Natural killer cell (primary cell): ENCODE data around the gene PARL. TPM values are rescaled to one million over a fixed set of nuclear protein-coding genes. Genes with fewer than 3 reads are reported as not detected.

Experiments used
- ATAC-seq, 3 donors: fragments of 150-1000 bp in 2 of 3; fragments of 200-7000 bp in 1 of 3; cut with Tn5 transposase; 1 replicate in 1 of 3; 2 replicates in 2 of 3; pipeline ENCODE4 v1.10.0; 2021; ENCODE audit warnings: mild to moderate bottlenecking in 2 of 3, moderate library complexity in 2 of 3
- DNase-seq, 2 donors: peaks; one replicate each; pipeline versions ENCODE4 v3.0.0 to v3.0.0-alpha.2; 2013 to 2021; ENCODE audit warnings: mixed read lengths in 1 of 2
- H3K27ac ChIP-seq: one replicate; pipeline ENCODE4 v1.5.1; 2013; ENCODE audit warnings: mild to moderate bottlenecking, low read length
- H3K27me3 ChIP-seq: one replicate; pipeline ENCODE4 v1.6.1; 2013; ENCODE audit warnings: low read length; ENCODE audit not compliant: control insufficient read depth, insufficient read depth
- H3K36me3 ChIP-seq: one replicate; pipeline ENCODE4 v1.6.1; 2013; ENCODE audit warnings: low read length; ENCODE audit not compliant: control insufficient read depth, insufficient read depth
- H3K4me1 ChIP-seq: one replicate; pipeline ENCODE4 v1.6.1; 2013; ENCODE audit warnings: low read length; ENCODE audit not compliant: control insufficient read depth, insufficient read depth
- H3K4me3 ChIP-seq: one replicate; pipeline ENCODE4 v1.5.1; 2013; ENCODE audit warnings: low read length
- H3K9me3 ChIP-seq: one replicate; pipeline ENCODE4 v1.6.1; 2013; ENCODE audit warnings: low read length; ENCODE audit not compliant: control insufficient read depth, insufficient read depth
- H3K27ac Mint-ChIP-seq, 2 donors: one replicate each; pipeline ENCODE4 v1.8.0; 2022; ENCODE audit warnings: mild to moderate bottlenecking in 2 of 2, mixed read lengths in 2 of 2, moderate library complexity in 1 of 2
- H3K27me3 Mint-ChIP-seq, 2 donors: one replicate each; pipeline ENCODE4 v1.8.0; 2022; ENCODE audit warnings: low read depth in 2 of 2, mixed read lengths in 2 of 2
- H3K36me3 Mint-ChIP-seq: one replicate; pipeline ENCODE4 v1.8.0; 2022; ENCODE audit warnings: mixed read lengths
- H3K4me1 Mint-ChIP-seq, 2 donors: one replicate each; pipeline ENCODE4 v1.8.0; 2022; ENCODE audit warnings: mixed read lengths in 2 of 2
- H3K4me3 Mint-ChIP-seq: one replicate; pipeline ENCODE4 v1.8.0; 2022; ENCODE audit warnings: mild to moderate bottlenecking, moderate library complexity, mixed read lengths
- H3K9me3 Mint-ChIP-seq, 2 donors: one replicate each; pipeline ENCODE4 v1.8.0; 2022; ENCODE audit warnings: mixed read lengths in 2 of 2
- WGBS: methylation state at CpG from one replicate; pipeline ENCODE4 v1.1.7; 2013; ENCODE audit warnings: missing lambda C conversion rate; ENCODE audit not compliant: insufficient coverage; 5-methylcytosine and 5-hydroxymethylcytosine counted together
- intact Hi-C: fragments of 100-400 bp; cut with micrococcal nuclease; formaldehyde crosslinking; loops from one replicate; pipeline ENCODE4 v1.14.2; 2022
- total RNA-seq, 4 donors: library from RNA; stranded (reverse); fragments of 120-200 nt in 1 of 4; gene quantifications; one replicate each; pipeline versions ENCODE4 v1.2.3 to v1.2.4, GENCODE V29; 2013 to 2022
- TF ChIP-seq, protein P1 (sequence below): fragments of 200-600 bp; IDR thresholded peaks from one replicate; pipeline ENCODE4 v1.8.0; 2022; ENCODE audit warnings: antibody characterized with exemption

The PARL gene
- total RNA-seq, 3 donors from 2014 or later (not counting 1 experiment from before 2014, with no cell fraction given) = 35.1 to 47.1 (median 37.7) TPM

DNA sequence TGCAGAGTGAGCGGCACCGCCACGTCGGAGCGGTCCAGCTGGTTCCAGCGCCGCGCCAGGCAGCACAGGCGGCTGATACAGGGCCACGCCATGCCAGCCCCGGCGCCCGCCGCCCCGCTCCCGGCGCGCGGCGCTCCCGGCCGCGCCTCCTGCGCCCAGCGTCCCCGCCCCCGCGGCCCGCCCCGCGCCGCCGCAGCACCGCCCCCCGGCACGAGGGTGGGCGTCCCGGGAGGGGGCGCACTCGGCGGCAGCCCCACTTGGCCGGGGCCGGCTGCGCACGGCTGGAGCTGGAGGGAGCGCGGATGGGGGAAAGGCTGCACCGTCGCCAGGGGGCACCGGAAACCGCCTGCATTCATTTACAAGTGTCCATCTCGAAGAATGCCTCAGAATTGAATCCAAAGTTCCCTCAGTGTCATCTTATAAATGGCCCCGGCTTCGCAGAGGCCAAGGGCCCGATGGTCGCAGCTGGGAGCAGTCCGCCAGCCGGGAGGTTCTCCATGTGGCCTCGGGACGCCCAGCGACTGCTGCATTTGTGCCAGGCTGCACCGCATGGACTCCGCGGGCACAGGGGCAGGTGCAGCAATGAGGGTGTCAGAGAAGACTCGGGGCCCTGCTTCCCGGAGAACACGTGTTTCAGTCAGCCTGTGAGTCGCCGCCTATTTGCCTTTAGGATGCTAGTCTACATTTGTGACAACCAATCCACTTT, 59.1 kb downstream of the PARL start, which contains the start of gene MAP6D1:
Gene MAP6D1, minus strand, starts transcription at position 122 of the 706 bp plus-strand sequence. Its CDS starts 30 bp downstream, at position 92.
- Histone ChIP-seq H3K27me3 (no peaks in the 10 kb centered on the region), H3K27ac (no peak within 1 kb of the TSS), H3K4me1 (peaks cover 8% of the 10 kb centered on the region), H3K4me3 (peak within 1 kb of the TSS; percentile 36), H3K36me3 (peaks cover 15% of the 10 kb centered on the region), H3K9me3 (no peaks in the 10 kb centered on the region)
- Mint-ChIP-seq H3K4me3 (peak within 1 kb of the TSS; percentile 89), H3K27me3 (no peaks in the 10 kb centered on the region), H3K4me1 (peaks cover 11 to 16% of the 10 kb centered on the region in 2 donors), H3K36me3 (no peaks in the 10 kb centered on the region), H3K27ac (peak within 1 kb of the TSS in 1 of 2 donors; percentile 32), H3K9me3 (no peaks in the 10 kb centered on the region)
- DNase-seq (peak; percentile 22 to 68), ATAC-seq (peak; percentile 62 to 80 (median 72))
- TF ChIP-seq, protein P1, sequence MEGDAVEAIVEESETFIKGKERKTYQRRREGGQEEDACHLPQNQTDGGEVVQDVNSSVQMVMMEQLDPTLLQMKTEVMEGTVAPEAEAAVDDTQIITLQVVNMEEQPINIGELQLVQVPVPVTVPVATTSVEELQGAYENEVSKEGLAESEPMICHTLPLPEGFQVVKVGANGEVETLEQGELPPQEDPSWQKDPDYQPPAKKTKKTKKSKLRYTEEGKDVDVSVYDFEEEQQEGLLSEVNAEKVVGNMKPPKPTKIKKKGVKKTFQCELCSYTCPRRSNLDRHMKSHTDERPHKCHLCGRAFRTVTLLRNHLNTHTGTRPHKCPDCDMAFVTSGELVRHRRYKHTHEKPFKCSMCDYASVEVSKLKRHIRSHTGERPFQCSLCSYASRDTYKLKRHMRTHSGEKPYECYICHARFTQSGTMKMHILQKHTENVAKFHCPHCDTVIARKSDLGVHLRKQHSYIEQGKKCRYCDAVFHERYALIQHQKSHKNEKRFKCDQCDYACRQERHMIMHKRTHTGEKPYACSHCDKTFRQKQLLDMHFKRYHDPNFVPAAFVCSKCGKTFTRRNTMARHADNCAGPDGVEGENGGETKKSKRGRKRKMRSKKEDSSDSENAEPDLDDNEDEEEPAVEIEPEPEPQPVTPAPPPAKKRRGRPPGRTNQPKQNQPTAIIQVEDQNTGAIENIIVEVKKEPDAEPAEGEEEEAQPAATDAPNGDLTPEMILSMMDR = no peak
- WGBS = 9% methylated on average over 69 of the region's 69 CpGs
- intact Hi-C loops = no loop called here

DNA sequence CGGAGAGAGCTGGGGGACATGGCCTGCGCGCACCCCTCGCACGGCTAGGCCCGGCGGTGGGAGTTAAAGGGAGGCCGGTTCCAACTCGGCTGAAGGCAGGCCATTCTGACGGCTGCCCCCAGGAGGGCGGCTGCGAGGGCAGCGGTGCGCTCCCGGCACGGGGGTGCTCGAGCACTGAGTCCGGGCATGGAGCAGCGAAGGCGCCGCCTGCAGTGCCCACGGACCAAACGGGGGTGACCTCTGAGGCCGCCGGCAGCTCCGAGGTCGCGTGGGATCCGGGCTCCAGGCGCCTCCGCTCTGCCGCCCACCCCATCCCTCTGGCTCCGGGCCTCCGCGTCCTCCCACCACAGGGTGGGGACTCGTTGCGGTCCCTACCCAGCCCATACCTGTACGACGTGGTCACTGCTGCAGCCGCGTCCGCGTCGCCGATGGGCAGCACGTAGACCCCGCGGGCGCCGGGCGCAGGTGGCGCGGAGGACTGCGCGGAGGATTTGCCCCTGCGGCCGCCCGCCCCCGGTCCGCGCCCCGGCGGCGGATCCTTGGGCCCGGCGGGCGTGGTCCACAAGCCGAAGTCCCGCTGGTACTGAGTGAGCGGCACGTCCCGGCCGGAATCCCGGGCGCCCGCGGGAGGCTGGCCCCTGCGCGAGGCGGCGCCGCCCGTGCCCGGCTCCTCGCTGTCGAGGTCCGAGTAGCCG, 59.8 kb downstream of the PARL start:
- H3K4me3 ChIP-seq = peak overlapping the region; percentile 36
- ATAC-seq (peak; percentile 40 to 62 (median 46)), DNase-seq (peak in 1 of 2 donors; percentile 34)
- H3K36me3 ChIP-seq = peaks cover 12% of the 10 kb centered on the region
- intact Hi-C loops = no loop called here
- Mint-ChIP-seq H3K9me3 (no peaks in the 10 kb centered on the region), H3K27ac (no peak overlapping the region), H3K4me3 (peak overlapping the region; percentile 89), H3K36me3 (no peaks in the 10 kb centered on the region), H3K4me1 (peaks cover 11 to 16% of the 10 kb centered on the region in 2 donors), H3K27me3 (no peaks in the 10 kb centered on the region)
- H3K27me3 ChIP-seq = no peaks in the 10 kb centered on the region
- no peak overlapping the region for H3K27ac ChIP-seq
- H3K9me3 ChIP-seq = no peaks in the 10 kb centered on the region
- TF ChIP-seq, protein P1 = no peak
- peaks cover 8% of the 10 kb centered on the region for H3K4me1 ChIP-seq
- WGBS = under 1% methylated on average over 88 of the region's 88 CpGs

DNA sequence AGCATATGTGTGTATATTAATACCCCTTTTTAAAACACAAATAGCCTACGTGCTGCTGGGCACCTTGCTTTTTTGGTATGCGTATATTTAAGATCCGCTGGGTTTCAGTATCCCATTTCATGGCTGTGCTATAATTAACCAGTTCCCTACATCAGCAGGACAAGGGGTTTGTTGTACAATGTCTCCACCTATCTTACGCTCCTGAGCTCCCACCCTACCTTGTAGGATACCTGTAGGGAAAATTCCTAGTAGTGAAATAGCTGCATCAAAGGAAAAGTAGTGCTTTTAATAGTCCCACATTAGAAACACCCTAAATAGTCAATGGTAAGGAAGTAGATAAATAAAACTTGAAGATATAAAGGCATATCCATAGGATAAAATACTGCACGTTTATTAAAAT, 60.7 kb downstream of the PARL start:
- H3K36me3 Mint-ChIP-seq = no peaks in the 10 kb centered on the region
- TF ChIP-seq, protein P1 = no peak
- H3K4me1 ChIP-seq = peaks cover 8% of the 10 kb centered on the region
- no peak overlapping the region for H3K27ac ChIP-seq
- H3K9me3 Mint-ChIP-seq = no peaks in the 10 kb centered on the region
- H3K27ac Mint-ChIP-seq = peak overlapping the region in 1 of 2 donors; percentile 32
- DNase-seq (no peak), ATAC-seq (no peak)
- WGBS = 72% methylated on average over 4 of the region's 5 CpGs
- H3K9me3 ChIP-seq = no peaks in the 10 kb centered on the region
- no peaks in the 10 kb centered on the region for H3K27me3 ChIP-seq
- H3K4me3 ChIP-seq = no peak overlapping the region
- intact Hi-C loops = no loop called here
- H3K27me3 Mint-ChIP-seq = no peaks in the 10 kb centered on the region
- peaks cover 6% of the 10 kb centered on the region for H3K36me3 ChIP-seq
- peaks cover 11 to 16% of the 10 kb centered on the region in 2 donors for H3K4me1 Mint-ChIP-seq
- peak overlapping the region; percentile 89 for H3K4me3 Mint-ChIP-seq
